GM12892 (cell line): ENCODE data around the gene CHST7.
A peak's percentile ranks its signal among the peaks of the same experiment; 100 is the strongest.

Source experiments
- DNase-seq: peaks from one replicate; pipeline ENCODE4 v3.0.0; 2011; ENCODE audit not compliant: insufficient read length
- FAIRE-seq: peaks from 2 replicates; lab custom pipeline; 2011; peaks lifted over from hg19 to GRCh38; lab: Jason Lieb, UNC
- POLR2A ChIP-seq: IDR thresholded peaks from 2 replicates; pipeline ENCODE4 v1.6.1; 2011; ENCODE audit warnings: low read depth, low read length, control low read depth
- POLR2AphosphoS5 ChIP-seq: IDR thresholded peaks from 2 replicates; pipeline ENCODE4 v1.6.1; 2011; ENCODE audit warnings: low read depth, low read length, control low read depth
- TAF1 ChIP-seq: IDR thresholded peaks from 2 replicates; pipeline ENCODE4 v1.6.1; 2011; ENCODE audit warnings: low read depth, mild to moderate bottlenecking, control low read depth, low read length, borderline replicate concordance

Gene CHST7

GRCh38 chrX:46618947-46619346 lies 45.4 kb downstream of the CHST7 start:
- TF ChIP-seq TAF1: no peak
- no peak for TF ChIP-seq POLR2A
- TF ChIP-seq POLR2AphosphoS5: no peak
- DNase-seq (no peak), FAIRE-seq (no peak)

GRCh38 chrX:46620505-46620904 lies 46.9 kb downstream of the CHST7 start:
- TF ChIP-seq POLR2A (no peak), POLR2AphosphoS5 (no peak), TAF1 (no peak)
- DNase-seq (no peak), FAIRE-seq (no peak)

- TF ChIP-seq POLR2AphosphoS5 (no peak), POLR2A (no peak), TAF1 (no peak)
- DNase-seq (no peak), FAIRE-seq (peak; percentile 75)
Observed at GRCh38 chrX:46621572-46621971, 48.0 kb downstream of the CHST7 start.

- DNase-seq: no peak
- FAIRE-seq: no peak
- no peak for TF ChIP-seq POLR2A
- no peak for TF ChIP-seq TAF1
- TF ChIP-seq POLR2AphosphoS5: no peak
Observed at GRCh38 chrX:46624090-46624786, 50.7 kb downstream of the CHST7 start.

GRCh38 chrX:46626566-46626965 lies 53.0 kb downstream of the CHST7 start:
- DNase-seq: no peak
- peak; percentile 92 for FAIRE-seq
- TF ChIP-seq POLR2AphosphoS5 (no peak), TAF1 (no peak), POLR2A (no peak)

GRCh38 chrX:46627062-46627461 lies 53.5 kb downstream of the CHST7 start:
- DNase-seq (no peak), FAIRE-seq (peak; percentile 46)
- TF ChIP-seq POLR2AphosphoS5: no peak

GRCh38 chrX:46627711-46628419 lies 54.3 kb downstream of the CHST7 start:
- DNase-seq (no peak), FAIRE-seq (no peak)
- TF ChIP-seq POLR2AphosphoS5 (no peak), POLR2A (no peak), TAF1 (no peak)

- FAIRE-seq: peak; percentile 100
- TF ChIP-seq POLR2AphosphoS5 (no peak; the same call in 1 of the 2 replicates), TAF1 (no peak), POLR2A (peak; percentile 46; the same call in 1 of the 2 replicates)
- peak; percentile 23 for DNase-seq
Observed at GRCh38 chrX:46628460-46629371, 55.2 kb downstream of the CHST7 start.

- FAIRE-seq (peak; percentile 5), DNase-seq (no peak)
- TF ChIP-seq TAF1 (no peak), POLR2AphosphoS5 (no peak), POLR2A (no peak)
Observed at GRCh38 chrX:46630141-46630540, 56.6 kb downstream of the CHST7 start.

GRCh38 chrX:46634577-46634976 lies 61.0 kb downstream of the CHST7 start:
- no peak for DNase-seq
- no peak for TF ChIP-seq TAF1
- no peak for TF ChIP-seq POLR2A
- no peak for TF ChIP-seq POLR2AphosphoS5
- FAIRE-seq: peak; percentile 81

GRCh38 chrX:46635186-46635585 lies 61.6 kb downstream of the CHST7 start:
- TF ChIP-seq POLR2AphosphoS5 (no peak), TAF1 (no peak), POLR2A (no peak)
- FAIRE-seq (peak; percentile 85), DNase-seq (no peak)
